Osteoblast (primary cell): ENCODE data around the gene SHISA9. TPM values are rescaled to one million over a fixed set of nuclear protein-coding genes. Genes with fewer than 3 reads are reported as not detected.

Experiments used
- DNase-seq: peaks from one replicate; pipeline ENCODE4 v3.0.0; 2011; ENCODE audit warnings: low spot score, mixed read lengths; ENCODE audit not compliant: insufficient read length; ENCODE audit errors: missing footprints
- H2AFZ ChIP-seq: 2 replicates; pipeline ENCODE4 v1.6.0; 2011; ENCODE audit warnings: mild to moderate bottlenecking, low read length
- H3K27ac ChIP-seq: 2 replicates; pipeline ENCODE4 v1.5.1; 2011; ENCODE audit warnings: mild to moderate bottlenecking, low read depth, low read length, moderate library complexity
- H3K27me3 ChIP-seq: 2 replicates; pipeline ENCODE4 v1.6.0; 2012; ENCODE audit warnings: mild to moderate bottlenecking, control low read depth, inconsistent platforms, low read length, moderate library complexity; ENCODE audit not compliant: insufficient read depth
- H3K36me3 ChIP-seq: 2 replicates; pipeline ENCODE4 v1.5.1; 2011; ENCODE audit warnings: mild to moderate bottlenecking, low read length, control low read depth, moderate library complexity; ENCODE audit not compliant: insufficient read depth
- H3K4me1 ChIP-seq: 2 replicates; pipeline ENCODE4 v1.5.1; 2011; ENCODE audit warnings: mild to moderate bottlenecking, low read length, control low read depth, moderate library complexity; ENCODE audit not compliant: insufficient read depth
- H3K4me2 ChIP-seq: 2 replicates; pipeline ENCODE4 v1.6.0; 2011; ENCODE audit warnings: mild to moderate bottlenecking, low read length; ENCODE audit not compliant: insufficient read depth
- H3K4me3 ChIP-seq: fragments of 200-600 bp; sonication (generic); 3 replicates; pipeline ENCODE4 v1.5.1; 2012; ENCODE audit warnings: mild to moderate bottlenecking, low read length, inconsistent platforms; ENCODE audit not compliant: insufficient read depth
- H3K79me2 ChIP-seq: 2 replicates; pipeline ENCODE4 v1.6.0; 2012; ENCODE audit warnings: mild to moderate bottlenecking, low read length, control low read depth, inconsistent platforms; ENCODE audit not compliant: insufficient read depth
- H3K9me3 ChIP-seq: 2 replicates; pipeline ENCODE4 v1.5.1; 2011; ENCODE audit warnings: low read depth, low read length, control low read depth
- H4K20me1 ChIP-seq: 2 replicates; pipeline ENCODE4 v1.6.0; 2012; ENCODE audit warnings: mild to moderate bottlenecking, low read length, control low read depth; ENCODE audit not compliant: insufficient read depth
- CTCF ChIP-seq: IDR thresholded peaks from 2 replicates; pipeline ENCODE4 v1.5.1; 2011; ENCODE audit warnings: mild to moderate bottlenecking, low read depth, low read length, moderate library complexity; ENCODE audit errors: extremely low read depth
- total RNA-seq: library from RNA; depleted of rRNA; stranded (reverse); fragments of >200 nt; gene quantifications from 2 replicates; pipeline ENCODE4 v1.2.3, GENCODE V29; 2012

SHISA9 gene
- total RNA-seq, 1 donor, result under 0.01 TPM

GRCh38 chr16:12999368-12999767 is 98.0 kb downstream of the SHISA9 start:
- H3K27me3 ChIP-seq, result no peaks in the 10 kb centered on the region
- no peak overlapping the region for H3K4me2 ChIP-seq
- H3K9me3 ChIP-seq, result no peaks in the 10 kb centered on the region
- H3K4me3 ChIP-seq, result no peak overlapping the region
- no peak for TF ChIP-seq CTCF
- H3K36me3 ChIP-seq, result no peaks in the 10 kb centered on the region
- no peak for DNase-seq
- H3K4me1 ChIP-seq, result no peaks in the 10 kb centered on the region
- no peaks in the 10 kb centered on the region for H4K20me1 ChIP-seq
- H3K79me2 ChIP-seq, result no peaks in the 10 kb centered on the region
- no peak overlapping the region for H3K27ac ChIP-seq
- H2AFZ ChIP-seq, result no peak overlapping the region

- Histone ChIP-seq H3K9me3 (no peaks in the 10 kb centered on the region), H3K27ac (no peak overlapping the region), H3K36me3 (no peaks in the 10 kb centered on the region), H3K79me2 (no peaks in the 10 kb centered on the region), H3K4me2 (no peak overlapping the region), H2AFZ (no peak overlapping the region), H3K4me3 (no peak overlapping the region), H4K20me1 (no peaks in the 10 kb centered on the region), H3K27me3 (no peaks in the 10 kb centered on the region), H3K4me1 (no peaks in the 10 kb centered on the region)
- TF ChIP-seq CTCF, result no peak
- DNase-seq, result no peak
Measured at GRCh38 chr16:13005721-13006247, 104.4 kb downstream of the SHISA9 start.

- DNase-seq, result no peak
- Histone ChIP-seq H2AFZ (no peak overlapping the region), H3K4me3 (no peak overlapping the region), H3K27ac (no peak overlapping the region), H3K79me2 (no peaks in the 10 kb centered on the region), H3K27me3 (no peaks in the 10 kb centered on the region), H3K36me3 (no peaks in the 10 kb centered on the region), H3K4me1 (no peaks in the 10 kb centered on the region), H3K9me3 (no peaks in the 10 kb centered on the region), H3K4me2 (no peak overlapping the region), H4K20me1 (no peaks in the 10 kb centered on the region)
- no peak for TF ChIP-seq CTCF
Measured at GRCh38 chr16:13012601-13013000, 111.2 kb downstream of the SHISA9 start.

GRCh38 chr16:13013043-13013442 is 111.6 kb downstream of the SHISA9 start:
- no peaks in the 10 kb centered on the region for H3K9me3 ChIP-seq
- no peak overlapping the region for H2AFZ ChIP-seq
- no peak for DNase-seq
- no peaks in the 10 kb centered on the region for H3K79me2 ChIP-seq
- no peaks in the 10 kb centered on the region for H3K36me3 ChIP-seq
- no peaks in the 10 kb centered on the region for H3K27me3 ChIP-seq
- H3K4me3 ChIP-seq, result no peak overlapping the region
- no peak overlapping the region for H3K27ac ChIP-seq
- no peak overlapping the region for H3K4me2 ChIP-seq
- no peaks in the 10 kb centered on the region for H4K20me1 ChIP-seq
- no peak for TF ChIP-seq CTCF
- no peaks in the 10 kb centered on the region for H3K4me1 ChIP-seq
